ENCODE measurements around the gene MAST2. TPM values are rescaled to one million over a fixed set of nuclear protein-coding genes. Genes with fewer than 3 reads are reported as not detected.

Gene MAST2
- total RNA-seq, 1 experiment from 2014 or later: 41.9 TPM

DNA sequence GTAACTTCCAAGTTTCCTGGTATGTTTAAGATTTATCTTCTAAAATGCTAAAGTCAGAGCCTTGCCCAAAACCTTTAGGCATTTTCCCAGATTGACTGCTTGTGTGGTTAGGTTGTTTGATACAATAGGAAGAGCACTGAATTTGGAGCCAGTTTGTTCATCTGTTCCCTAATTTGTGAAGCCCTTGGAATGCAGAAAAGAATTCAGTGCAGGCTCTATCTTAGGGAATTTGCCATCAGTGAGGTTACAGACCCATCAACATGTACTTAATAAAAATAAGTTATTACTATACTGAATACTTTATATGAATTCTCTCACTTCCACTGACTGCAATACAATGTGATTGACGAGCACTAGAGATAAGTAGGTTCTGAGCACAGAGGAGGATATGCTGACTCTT is 208.8 kb downstream of the MAST2 start:
- no peak overlapping the region for H3K27ac ChIP-seq (ENCODE audit: low read depth, low read length)
- no peak overlapping the region for H3K9ac ChIP-seq (ENCODE audit: low read length)
- no peaks in the 10 kb centered on the region for H3K9me2 ChIP-seq (ENCODE audit: insufficient read depth)
- H3K9me3 ChIP-seq (ENCODE audit: control insufficient read depth in 1 of 2, insufficient read depth in 1 of 2, low read depth in 1 of 2, low read length in 2 of 2): no peaks in the 10 kb centered on the region
- no peaks in the 10 kb centered on the region for H3K4me1 ChIP-seq (ENCODE audit: control insufficient read depth in 1 of 2, insufficient read depth in 2 of 2, low read length in 2 of 2)
- no peaks in the 10 kb centered on the region for H4K20me1 ChIP-seq (ENCODE audit: insufficient read depth)
- H3K36me3 ChIP-seq (ENCODE audit: control insufficient read depth in 1 of 2, insufficient read depth in 2 of 2, low read length in 2 of 2): peaks cover 7 to 11% of the 10 kb centered on the region in 2 experiments; a peak in 3 of 4 replicates
- H3K79me2 ChIP-seq (ENCODE audit: insufficient read depth, low read length): no peaks in the 10 kb centered on the region
- H3K4me2 ChIP-seq (ENCODE audit: low read length): no peak overlapping the region
- RAD21 ChIA-PET (ENCODE audit: low non-redundant PET in 1 of 2, low total read pairs in 2 of 2, uncharacterized antibody in 2 of 2, unreplicated experiment in 2 of 2): no interaction called here
- no peak for DNase-seq (ENCODE audit: low read depth, low spot score)
- H2AFZ ChIP-seq (ENCODE audit: low read depth, low read length, poor library complexity, severe bottlenecking): no peak overlapping the region
- TF ChIP-seq RAD21 (IDR thresholded peaks at IDR 0.05; ENCODE audit: low read depth) (no peak), EZH2 (IDR thresholded peaks at IDR 0.05) (no peak), POLR2AphosphoS5 (IDR thresholded peaks at IDR 0.05; ENCODE audit: low read depth, low read length) (no peak), POLR2A (IDR thresholded peaks at IDR 0.05; ENCODE audit: borderline replicate concordance, extremely low read depth, insufficient read depth, insufficient read length) (no peak), FOSL1 (IDR thresholded peaks at IDR 0.05; ENCODE audit: low read depth) (no peak)
- TF ChIP-seq, protein P1, sequence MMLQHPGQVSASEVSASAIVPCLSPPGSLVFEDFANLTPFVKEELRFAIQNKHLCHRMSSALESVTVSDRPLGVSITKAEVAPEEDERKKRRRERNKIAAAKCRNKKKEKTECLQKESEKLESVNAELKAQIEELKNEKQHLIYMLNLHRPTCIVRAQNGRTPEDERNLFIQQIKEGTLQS (IDR thresholded peaks at IDR 0.05): no peak
- POLR2A ChIA-PET: no interaction called here
- H3K27me3 ChIP-seq (ENCODE audit: insufficient read depth, low read length): no peaks in the 10 kb centered on the region
- no TSS peak for BruUV-seq (replicated peaks)
- intact Hi-C loops (cut with micrococcal nuclease): no loop called here
- no peak for ATAC-seq
- no peak overlapping the region for H3K4me3 ChIP-seq (replicated peaks in 1 of 2; ENCODE audit: low read depth in 1 of 2, low read length in 2 of 2)
- CTCF ChIA-PET: no interaction called here

DNA sequence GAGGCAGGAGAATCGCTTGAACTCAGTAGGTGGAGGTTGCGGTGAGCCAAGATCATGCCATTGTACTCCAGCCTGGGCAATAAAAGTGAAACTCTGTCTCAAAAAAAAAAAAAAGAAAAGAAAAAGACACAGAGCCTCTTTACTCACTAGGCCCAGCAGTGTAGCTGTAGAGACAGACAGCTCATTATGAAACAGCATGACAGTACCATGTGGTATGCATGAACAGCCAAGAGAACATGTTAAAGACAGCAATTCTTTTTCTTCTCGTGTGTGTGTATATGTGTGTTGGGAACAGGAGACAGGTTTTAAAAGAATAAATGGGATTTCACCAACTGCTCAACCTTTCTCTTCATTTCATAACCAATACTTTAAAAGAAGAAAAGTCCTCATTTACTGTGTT is 210.2 kb downstream of the MAST2 start:
- DNase-seq (ENCODE audit: low read depth, low spot score) (no peak), ATAC-seq (no peak)
- Histone ChIP-seq H3K9ac (ENCODE audit: low read length) (no peak overlapping the region), H3K27me3 (ENCODE audit: insufficient read depth, low read length) (no peaks in the 10 kb centered on the region), H3K4me2 (ENCODE audit: low read length) (no peak overlapping the region), H3K79me2 (ENCODE audit: insufficient read depth, low read length) (no peaks in the 10 kb centered on the region), H3K9me3 (ENCODE audit: control insufficient read depth in 1 of 2, insufficient read depth in 1 of 2, low read depth in 1 of 2, low read length in 2 of 2) (no peaks in the 10 kb centered on the region), H4K20me1 (ENCODE audit: insufficient read depth) (no peaks in the 10 kb centered on the region), H2AFZ (ENCODE audit: low read depth, low read length, poor library complexity, severe bottlenecking) (no peak overlapping the region), H3K36me3 (ENCODE audit: control insufficient read depth in 1 of 2, insufficient read depth in 2 of 2, low read length in 2 of 2) (peaks cover 0 to under 1% of the 10 kb centered on the region in 2 experiments; a peak in 2 of 4 replicates), H3K4me3 (replicated peaks in 1 of 2; ENCODE audit: low read depth in 1 of 2, low read length in 2 of 2) (no peak overlapping the region), H3K27ac (ENCODE audit: low read depth, low read length) (no peak overlapping the region), H3K9me2 (ENCODE audit: insufficient read depth) (no peaks in the 10 kb centered on the region), H3K4me1 (ENCODE audit: control insufficient read depth in 1 of 2, insufficient read depth in 2 of 2, low read length in 2 of 2) (no peaks in the 10 kb centered on the region)
- TF ChIP-seq EZH2 (IDR thresholded peaks at IDR 0.05) (no peak), POLR2A (IDR thresholded peaks at IDR 0.05; ENCODE audit: borderline replicate concordance, extremely low read depth, insufficient read depth, insufficient read length) (no peak), CBX3 (IDR thresholded peaks at IDR 0.05; ENCODE audit: low read depth) (no peak), ZFX (IDR thresholded peaks at IDR 0.05) (no peak), SRF (IDR thresholded peaks at IDR 0.05; ENCODE audit: low read depth) (no peak), SIN3A (IDR thresholded peaks at IDR 0.05; ENCODE audit: low read depth) (no peak)
- TF ChIP-seq, protein P2, sequence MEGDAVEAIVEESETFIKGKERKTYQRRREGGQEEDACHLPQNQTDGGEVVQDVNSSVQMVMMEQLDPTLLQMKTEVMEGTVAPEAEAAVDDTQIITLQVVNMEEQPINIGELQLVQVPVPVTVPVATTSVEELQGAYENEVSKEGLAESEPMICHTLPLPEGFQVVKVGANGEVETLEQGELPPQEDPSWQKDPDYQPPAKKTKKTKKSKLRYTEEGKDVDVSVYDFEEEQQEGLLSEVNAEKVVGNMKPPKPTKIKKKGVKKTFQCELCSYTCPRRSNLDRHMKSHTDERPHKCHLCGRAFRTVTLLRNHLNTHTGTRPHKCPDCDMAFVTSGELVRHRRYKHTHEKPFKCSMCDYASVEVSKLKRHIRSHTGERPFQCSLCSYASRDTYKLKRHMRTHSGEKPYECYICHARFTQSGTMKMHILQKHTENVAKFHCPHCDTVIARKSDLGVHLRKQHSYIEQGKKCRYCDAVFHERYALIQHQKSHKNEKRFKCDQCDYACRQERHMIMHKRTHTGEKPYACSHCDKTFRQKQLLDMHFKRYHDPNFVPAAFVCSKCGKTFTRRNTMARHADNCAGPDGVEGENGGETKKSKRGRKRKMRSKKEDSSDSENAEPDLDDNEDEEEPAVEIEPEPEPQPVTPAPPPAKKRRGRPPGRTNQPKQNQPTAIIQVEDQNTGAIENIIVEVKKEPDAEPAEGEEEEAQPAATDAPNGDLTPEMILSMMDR (IDR thresholded peaks at IDR 0.05 in 2 of 3, conservative IDR thresholded peaks at IDR 0.05 in 1 of 3; ENCODE audit: borderline replicate concordance in 1 of 3, insufficient read depth in 1 of 3, low read depth in 2 of 3, low read length in 2 of 3): no peak
- TF ChIP-seq, protein P3, sequence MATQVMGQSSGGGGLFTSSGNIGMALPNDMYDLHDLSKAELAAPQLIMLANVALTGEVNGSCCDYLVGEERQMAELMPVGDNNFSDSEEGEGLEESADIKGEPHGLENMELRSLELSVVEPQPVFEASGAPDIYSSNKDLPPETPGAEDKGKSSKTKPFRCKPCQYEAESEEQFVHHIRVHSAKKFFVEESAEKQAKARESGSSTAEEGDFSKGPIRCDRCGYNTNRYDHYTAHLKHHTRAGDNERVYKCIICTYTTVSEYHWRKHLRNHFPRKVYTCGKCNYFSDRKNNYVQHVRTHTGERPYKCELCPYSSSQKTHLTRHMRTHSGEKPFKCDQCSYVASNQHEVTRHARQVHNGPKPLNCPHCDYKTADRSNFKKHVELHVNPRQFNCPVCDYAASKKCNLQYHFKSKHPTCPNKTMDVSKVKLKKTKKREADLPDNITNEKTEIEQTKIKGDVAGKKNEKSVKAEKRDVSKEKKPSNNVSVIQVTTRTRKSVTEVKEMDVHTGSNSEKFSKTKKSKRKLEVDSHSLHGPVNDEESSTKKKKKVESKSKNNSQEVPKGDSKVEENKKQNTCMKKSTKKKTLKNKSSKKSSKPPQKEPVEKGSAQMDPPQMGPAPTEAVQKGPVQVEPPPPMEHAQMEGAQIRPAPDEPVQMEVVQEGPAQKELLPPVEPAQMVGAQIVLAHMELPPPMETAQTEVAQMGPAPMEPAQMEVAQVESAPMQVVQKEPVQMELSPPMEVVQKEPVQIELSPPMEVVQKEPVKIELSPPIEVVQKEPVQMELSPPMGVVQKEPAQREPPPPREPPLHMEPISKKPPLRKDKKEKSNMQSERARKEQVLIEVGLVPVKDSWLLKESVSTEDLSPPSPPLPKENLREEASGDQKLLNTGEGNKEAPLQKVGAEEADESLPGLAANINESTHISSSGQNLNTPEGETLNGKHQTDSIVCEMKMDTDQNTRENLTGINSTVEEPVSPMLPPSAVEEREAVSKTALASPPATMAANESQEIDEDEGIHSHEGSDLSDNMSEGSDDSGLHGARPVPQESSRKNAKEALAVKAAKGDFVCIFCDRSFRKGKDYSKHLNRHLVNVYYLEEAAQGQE (IDR thresholded peaks at IDR 0.05; ENCODE audit: low read depth): no peak
- ChIA-PET RAD21 (ENCODE audit: low non-redundant PET in 1 of 2, low total read pairs in 2 of 2, uncharacterized antibody in 2 of 2, unreplicated experiment in 2 of 2) (no interaction called here), CTCF (no interaction called here), POLR2A (no interaction called here)
- BruUV-seq (replicated peaks): no TSS peak
- intact Hi-C loops (cut with micrococcal nuclease): no loop called here
